Loucy (cell line): ENCODE measurements around the gene TAF10.

ENCODE experiments used
- CTCF ChIP-seq: fragments of 200-600 bp; sonication (generic); conservative IDR thresholded peaks from 2 replicates; pipeline ENCODE4 v1.5.1; 2014; ENCODE audit warnings: mild to moderate bottlenecking, antibody characterized with exemption, low read length
- EZH2phosphoT487 ChIP-seq: fragments of 200-600 bp; IDR thresholded peaks from 2 replicates; pipeline ENCODE4 v1.6.1; 2018; ENCODE audit warnings: antibody characterized with exemption, mild to moderate bottlenecking, moderate library complexity, borderline replicate concordance

GRCh38 chr11:6655790-6656583 is 44.0 kb upstream of the TAF10 start, which contains the start of gene DCHS1:
- TF ChIP-seq CTCF (no peak), EZH2phosphoT487 (no peak)
